Cardiac fibroblast (primary cell): ENCODE measurements around the gene KCNMB2.

Source experiments
- DNase-seq, 2 donors: peaks; one replicate each; pipeline versions ENCODE4 v3.0.0 to v3.0.0-alpha.2; 2010; ENCODE audit warnings: low read depth in 2 of 2
- H3K4me3 ChIP-seq, 2 donors: replicated peaks in 1 of 2; 1 replicate in 1 of 2; 2 replicates in 1 of 2; pipeline ENCODE4 v1.5.1; 2011; ENCODE audit warnings: low read depth in 2 of 2, low read length in 2 of 2, mild to moderate bottlenecking in 2 of 2, moderate library complexity in 1 of 2
- CTCF ChIP-seq: IDR thresholded peaks from one replicate; pipeline ENCODE4 v1.5.1; 2011; ENCODE audit warnings: low read depth, mild to moderate bottlenecking, low read length, inconsistent platforms

KCNMB2 gene

GRCh38 chr3:178837512-178837911, 301.3 kb downstream of the KCNMB2 start:
- DNase-seq = no peak
- no peak for TF ChIP-seq CTCF

DNA sequence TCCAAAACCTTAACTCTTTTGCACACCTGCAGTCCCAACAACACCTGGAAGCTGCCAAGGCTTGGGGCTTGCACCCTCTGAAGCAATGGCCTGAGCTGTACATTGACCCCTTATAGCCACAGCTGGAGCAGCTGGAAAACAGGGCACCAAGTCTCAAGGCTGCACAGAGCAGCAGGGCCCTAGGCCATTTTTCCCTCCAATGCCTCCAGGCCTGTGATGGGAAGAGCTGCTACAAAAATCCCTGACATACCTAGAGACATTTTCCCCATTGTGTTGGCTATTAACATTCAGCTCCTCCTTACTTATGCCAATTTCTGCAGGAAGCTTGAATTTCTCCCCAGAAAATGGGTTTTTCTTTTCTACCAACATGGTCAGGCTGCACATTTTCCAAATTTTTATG, 304.4 kb downstream of the KCNMB2 start:
- no peak for DNase-seq
- H3K4me3 ChIP-seq = no peak overlapping the region
- TF ChIP-seq CTCF = no peak

More at GRCh38 chr3:178837512-178837911, 301.3 kb downstream of the KCNMB2 start:
- H3K4me3 ChIP-seq = no peak overlapping the region

- peak in 1 of 2 donors; percentile 5 for DNase-seq
- H3K4me3 ChIP-seq = no peak overlapping the region
- no peak for TF ChIP-seq CTCF
Observed at GRCh38 chr3:178841011-178841410, 304.8 kb downstream of the KCNMB2 start.

- no peak overlapping the region for H3K4me3 ChIP-seq
- TF ChIP-seq CTCF = no peak
- no peak for DNase-seq
Observed at GRCh38 chr3:178844916-178845315, 308.7 kb downstream of the KCNMB2 start.

GRCh38 chr3:178845420-178846118, 309.3 kb downstream of the KCNMB2 start:
- DNase-seq = peak in 1 of 2 donors; percentile 74

GRCh38 chr3:178847190-178847589, 311.0 kb downstream of the KCNMB2 start:
- H3K4me3 ChIP-seq = no peak overlapping the region
- peak; percentile 8 to 69 for DNase-seq
- no peak for TF ChIP-seq CTCF

More at GRCh38 chr3:178845420-178846118, 309.3 kb downstream of the KCNMB2 start:
- no peak for TF ChIP-seq CTCF
- H3K4me3 ChIP-seq = no peak overlapping the region
